Pancreas (tissue), 10 donors: ENCODE data around the gene EDEM2. TPM values are rescaled to one million over a fixed set of nuclear protein-coding genes. Genes with fewer than 3 reads are reported as not detected.

Experiments used
- ATAC-seq, 4 donors: fragments of 200-7000 bp; cut with Tn5 transposase; one replicate each; pipeline versions ENCODE4 v1.8.0 to v1.9.1; 2020; ENCODE audit warnings: mild to moderate bottlenecking in 4 of 4, moderate library complexity in 4 of 4
- DNase-seq, 6 donors: peaks; one replicate each; pipeline ENCODE4 v3.0.0-alpha.2; 2020
- FAIRE-seq: peaks from 2 replicates; lab custom pipeline; 2012; peaks lifted over from hg19 to GRCh38; lab: Jason Lieb, UNC
- H3K27ac ChIP-seq, 4 donors: fragments of 200-600 bp; sonication (generic); 1 replicate in 3 of 4; 2 replicates in 1 of 4; pipeline versions ENCODE4 v1.5.0 to v1.8.0; 2020
- H3K27me3 ChIP-seq, 4 donors: fragments of 200-600 bp; one replicate each; pipeline ENCODE4 v1.8.0; 2021
- H3K36me3 ChIP-seq, 3 donors: fragments of 200-600 bp; sonication (generic) in 1 of 3; one replicate each; pipeline versions ENCODE4 v1.5.0 to v1.8.0; 2020 to 2021
- H3K4me1 ChIP-seq, 3 donors: fragments of 200-600 bp; one replicate each; pipeline ENCODE4 v1.8.0; 2021
- H3K4me3 ChIP-seq, 4 donors: fragments of 200-600 bp; sonication (generic) in 2 of 4; one replicate each; pipeline versions ENCODE4 v1.5.0 to v1.8.0; 2020 to 2021
- H3K9me3 ChIP-seq, 4 donors: fragments of 200-600 bp; one replicate each; pipeline ENCODE4 v1.8.0; 2021
- CTCF ChIP-seq, 4 donors: fragments of 200-600 bp; sonication (generic) in 3 of 4; IDR thresholded peaks; one replicate each; pipeline versions ENCODE4 v1.5.0 to v1.8.0; 2021; ENCODE audit warnings: antibody characterized with exemption in 4 of 4
- WGBS, 2 donors: extraction: QIAGEN DNeasy Blood & Tissue Kit; methylation state at CpG; one replicate each; pipeline ENCODE4 v1.1.7; 2013; 5-methylcytosine and 5-hydroxymethylcytosine counted together
- intact Hi-C, 3 donors: fragments of 100-400 bp; cut with DNase I; formaldehyde crosslinking; loops; one replicate each; pipeline versions ENCODE4 v1.11.1 to v1.14.2; 2022
- polyA plus RNA-seq, 2 donors: library from polyadenylated mRNA; stranded (reverse); fragments of 200-250 nt; gene quantifications; one replicate each; pipeline ENCODE4 v1.2.3, GENCODE V29; 2013
- total RNA-seq, 6 donors: library from RNA; stranded (reverse); fragmentation: NEBNext Ultra II Directional in 4 of 6; extraction: Animal tissue kit (Norgen Biotek cat#: 25700) in 4 of 6; gene quantifications; one replicate each; pipeline versions ENCODE4 v1.2.1 to v1.2.4, GENCODE V29; 2021 to 2023
- donor health status: healthy with polysubstance abuse.
- donor health status: DM: no; HTN: no; CAD: no; lungs with moderate emphysema.
- donor health status: DM: no; HTN: no; CAD: no.
- donor health status: control.
- donor health status: control.
- donor health status: Bipolar disorder and iron deficiency.
- donor health status: DM: yes; HTN: yes; CAD: no.
- donor health status: DM: no; HTN: no; CAD: no.
- donor health status: DM: no; HTN: no; CAD: no.
- donor health status: DM: yes; HTN: yes; CAD: no.

The EDEM2 gene
- total and polyA plus RNA-seq, 8 donors = 12.5 to 31.5 (median 17.4) TPM

- FAIRE-seq (no peak), DNase-seq (no peak), ATAC-seq (no peak)
- Histone ChIP-seq H3K27ac (no peak overlapping the region), H3K4me1 (no peaks in the 10 kb centered on the region), H3K27me3 (no peaks in the 10 kb centered on the region), H3K9me3 (no peaks in the 10 kb centered on the region), H3K4me3 (no peak overlapping the region), H3K36me3 (no peaks in the 10 kb centered on the region)
- no peak for TF ChIP-seq CTCF (IDR thresholded peaks at IDR 0.05)
- intact Hi-C loops = no loop called here
Measured at GRCh38 chr20:35181731-35182130, 34.6 kb upstream of the EDEM2 start.

- no peak overlapping the region for H3K27ac ChIP-seq
- FAIRE-seq (no peak), ATAC-seq (no peak), DNase-seq (no peak)
- WGBS, 2 donors = 86 to 95% methylated on average over 5 of the region's 5 CpGs
- intact Hi-C loops = no loop called here
- H3K36me3 ChIP-seq = no peaks in the 10 kb centered on the region
- H3K4me1 ChIP-seq = no peaks in the 10 kb centered on the region
- no peak overlapping the region for H3K4me3 ChIP-seq
- no peaks in the 10 kb centered on the region for H3K9me3 ChIP-seq
- no peaks in the 10 kb centered on the region for H3K27me3 ChIP-seq
- TF ChIP-seq CTCF (IDR thresholded peaks at IDR 0.05) = no peak
Measured at GRCh38 chr20:35180266-35180665, 33.1 kb upstream of the EDEM2 start.

GRCh38 chr20:35179292-35180212 is 32.4 kb upstream of the EDEM2 start:
- no peaks in the 10 kb centered on the region for H3K27me3 ChIP-seq
- H3K4me1 ChIP-seq = no peaks in the 10 kb centered on the region
- WGBS, 2 donors = 74 to 79% methylated on average over 11 of the region's 11 CpGs
- TF ChIP-seq CTCF (IDR thresholded peaks at IDR 0.05) = no peak
- FAIRE-seq (no peak), ATAC-seq (no peak), DNase-seq (no peak)
- no peaks in the 10 kb centered on the region for H3K36me3 ChIP-seq
- no peaks in the 10 kb centered on the region for H3K9me3 ChIP-seq
- no peak overlapping the region for H3K4me3 ChIP-seq
- intact Hi-C loops = no loop called here
- H3K27ac ChIP-seq = no peak overlapping the region

- H3K27ac ChIP-seq = no peak overlapping the region
- H3K36me3 ChIP-seq = no peaks in the 10 kb centered on the region
- FAIRE-seq (no peak), ATAC-seq (no peak), DNase-seq (no peak)
- no peak overlapping the region for H3K4me3 ChIP-seq
- WGBS, 2 donors = 92 to 95% methylated on average over 14 of the region's 14 CpGs
- no peaks in the 10 kb centered on the region for H3K4me1 ChIP-seq
- no peaks in the 10 kb centered on the region for H3K27me3 ChIP-seq
- intact Hi-C loops = no loop called here
- TF ChIP-seq CTCF (IDR thresholded peaks at IDR 0.05) = no peak
- no peaks in the 10 kb centered on the region for H3K9me3 ChIP-seq
Measured at GRCh38 chr20:35176132-35176531, 29.0 kb upstream of the EDEM2 start.
